ENCODE measurements around the gene SEL1L3. TPM values are rescaled to one million over a fixed set of nuclear protein-coding genes. Genes with fewer than 3 reads are reported as not detected.

The SEL1L3 gene
- total RNA-seq, result 26.6 and 41.6 TPM in 2 replicates

GRCh38 chr4:25862411-25863346 is at the start of gene SEL1L3:
SEL1L3 (minus strand) TSS chr4:25862988; CDS start chr4:25862836, 152 bp downstream.

Other genes with a start within 250 kb of the SEL1L3 start
- gene SLC34A2, start 207.1 kb downstream of the SEL1L3 start, total RNA-seq, result not detected in 2 replicates
- gene SMIM20, start 51.2 kb upstream of the SEL1L3 start, total RNA-seq, result 36.6 and 38.4 TPM in 2 replicates

Measured in cardiac ventricle fibroblast (primary cell).